HS-5 (cell line): ENCODE data around the gene SLC13A3.

ENCODE experiments used
- DNase-seq: peaks from one replicate; pipeline ENCODE4 v3.0.0-alpha.2; 2012; ENCODE audit warnings: low read depth

Gene SLC13A3

DNA sequence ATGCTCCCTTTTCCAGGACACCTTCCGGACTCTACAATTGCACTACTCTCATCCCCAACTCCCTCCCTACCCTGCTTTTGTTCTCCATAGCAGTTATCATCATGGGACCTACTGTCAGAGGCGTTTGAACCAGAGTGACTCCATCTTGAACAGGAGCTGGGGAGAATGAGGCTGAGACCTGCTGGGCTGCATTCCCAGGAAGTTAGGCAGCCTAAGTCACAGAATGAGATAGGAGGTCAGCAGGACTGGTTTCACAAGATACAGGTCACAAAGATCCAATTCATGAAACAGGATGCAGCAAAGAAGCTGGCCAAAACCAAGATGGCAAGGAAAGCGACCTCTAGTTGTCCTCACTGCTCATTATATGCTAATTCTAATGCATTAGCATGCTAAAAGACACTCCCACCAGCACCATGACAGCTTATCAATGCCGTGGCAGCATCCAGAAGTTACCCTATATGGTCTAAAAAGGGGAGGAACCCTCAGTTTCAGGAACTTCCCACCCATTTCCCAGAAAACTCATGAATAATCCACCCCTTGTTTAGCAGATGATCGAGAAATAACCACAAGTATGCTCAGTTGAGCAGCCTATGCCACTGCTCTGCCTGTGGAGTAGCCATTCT lies 15.6 kb downstream of the SLC13A3 start:
- DNase-seq, result no peak

DNA sequence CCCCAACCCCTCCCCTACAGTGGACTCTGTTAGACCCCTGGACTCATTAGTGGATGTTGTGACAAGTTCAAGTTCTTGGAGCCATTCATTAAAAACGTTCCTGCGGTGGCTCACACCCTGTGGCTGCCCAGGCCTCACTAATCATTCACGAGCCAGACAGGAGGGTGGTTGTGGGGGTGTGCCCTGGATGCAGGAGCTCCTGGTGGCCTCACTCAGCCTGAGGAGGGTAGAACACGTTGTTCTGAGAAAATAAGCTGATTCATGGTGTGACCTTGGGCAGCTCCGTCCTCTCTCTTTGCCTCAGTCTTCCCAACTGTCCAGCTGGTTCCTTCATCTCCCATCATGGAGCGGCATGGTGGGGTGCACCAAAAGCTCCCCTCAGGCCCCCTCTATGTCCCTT lies 16.7 kb downstream of the SLC13A3 start:
- no peak for DNase-seq

DNA sequence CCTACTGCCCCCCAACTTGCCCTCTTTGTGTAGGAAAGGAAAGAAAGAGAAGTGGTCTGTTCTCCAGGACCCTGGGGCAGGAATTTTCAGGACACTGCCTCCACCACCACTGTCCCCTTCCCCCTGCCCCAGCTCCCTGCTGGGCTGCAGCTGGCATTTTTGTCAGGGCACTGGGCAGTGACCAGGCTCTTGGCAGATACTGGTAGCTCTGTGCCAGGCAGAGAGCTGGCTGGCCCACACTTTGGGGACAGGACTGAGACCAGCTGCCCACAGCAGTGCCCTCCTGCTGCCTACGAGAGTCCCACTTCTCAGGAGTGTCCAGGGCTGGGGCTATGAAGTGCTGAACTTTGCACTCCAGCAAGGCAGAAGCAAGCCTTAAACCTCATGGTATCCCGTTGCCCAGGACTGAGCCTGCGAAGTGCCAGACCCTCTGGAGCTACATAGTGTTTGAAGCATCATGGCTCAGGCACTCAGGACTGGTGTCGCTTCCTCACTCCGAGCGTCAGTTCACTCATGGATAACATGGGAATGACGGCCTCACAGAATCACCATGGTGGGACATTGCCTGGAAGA lies 19.3 kb downstream of the SLC13A3 start:
- DNase-seq, result no peak

DNA sequence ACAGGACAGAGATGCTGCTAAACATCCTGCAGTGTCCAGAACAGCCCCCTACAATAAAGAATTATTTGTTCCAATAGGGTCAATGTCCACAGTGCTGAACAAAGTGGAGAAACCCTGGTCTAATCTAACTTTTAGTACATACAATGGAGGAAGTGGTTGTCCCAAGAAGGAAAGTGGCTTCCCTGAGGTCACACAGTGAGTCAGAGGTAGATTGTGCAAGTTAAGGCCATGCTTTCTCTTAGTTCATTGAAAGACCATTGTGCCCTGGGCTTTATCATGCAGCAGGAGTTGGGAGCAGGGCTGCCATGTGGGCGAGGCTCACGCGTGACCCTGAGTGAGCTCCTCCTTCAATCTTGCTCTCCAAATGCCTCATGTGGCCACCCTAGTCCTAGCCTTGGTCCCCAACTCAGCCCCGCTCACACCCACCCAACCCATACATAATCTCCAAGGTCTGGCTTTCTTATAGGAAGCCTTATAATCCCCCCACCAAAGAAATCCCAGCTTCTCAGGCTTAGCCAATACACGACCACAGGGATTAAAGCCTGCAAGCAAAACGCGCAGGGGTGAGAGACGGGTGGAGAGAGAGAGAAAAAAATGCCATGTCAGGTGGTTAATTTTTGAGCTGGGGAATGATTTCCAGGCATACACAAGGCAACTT lies 19.9 kb downstream of the SLC13A3 start:
- no peak for DNase-seq

DNA sequence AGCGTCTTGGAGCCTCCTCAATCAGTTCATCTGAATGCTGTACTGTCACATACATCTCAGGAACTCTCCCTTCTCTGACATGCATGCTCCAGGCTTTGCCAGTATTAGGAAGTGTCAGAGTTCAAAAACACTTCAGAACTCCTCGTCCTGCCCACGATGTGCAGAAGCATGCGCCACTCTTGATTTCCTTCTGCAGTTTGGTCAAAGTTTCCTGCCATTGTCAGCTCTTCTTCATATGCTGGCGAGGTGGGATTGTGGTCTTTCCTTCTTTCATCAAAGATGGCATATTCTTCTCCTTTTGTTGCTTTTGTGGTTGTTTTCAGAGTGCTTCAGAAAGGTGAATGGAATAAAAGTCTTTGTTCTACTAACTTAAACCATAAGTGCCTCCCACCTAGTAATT lies 21.0 kb downstream of the SLC13A3 start:
- no peak for DNase-seq

DNA sequence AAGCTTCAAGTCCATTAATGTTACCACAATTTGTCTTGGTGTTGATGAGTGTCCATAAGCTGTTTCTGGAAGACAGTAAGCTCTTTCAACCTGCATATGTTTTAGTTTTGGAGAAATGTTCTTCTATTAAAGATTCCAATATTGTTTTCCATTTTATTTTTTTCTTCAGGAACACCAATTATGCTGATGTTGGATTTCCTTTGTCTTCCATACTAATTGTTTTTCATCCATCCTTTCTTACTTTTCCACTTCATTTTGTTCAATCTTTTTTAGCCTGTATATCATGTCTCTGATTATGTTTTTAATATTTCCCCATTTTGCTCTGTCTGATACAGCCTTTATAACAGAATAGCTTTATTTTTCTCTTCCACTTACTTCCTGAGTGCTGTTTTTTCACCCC lies 21.9 kb downstream of the SLC13A3 start:
- no peak for DNase-seq

DNA sequence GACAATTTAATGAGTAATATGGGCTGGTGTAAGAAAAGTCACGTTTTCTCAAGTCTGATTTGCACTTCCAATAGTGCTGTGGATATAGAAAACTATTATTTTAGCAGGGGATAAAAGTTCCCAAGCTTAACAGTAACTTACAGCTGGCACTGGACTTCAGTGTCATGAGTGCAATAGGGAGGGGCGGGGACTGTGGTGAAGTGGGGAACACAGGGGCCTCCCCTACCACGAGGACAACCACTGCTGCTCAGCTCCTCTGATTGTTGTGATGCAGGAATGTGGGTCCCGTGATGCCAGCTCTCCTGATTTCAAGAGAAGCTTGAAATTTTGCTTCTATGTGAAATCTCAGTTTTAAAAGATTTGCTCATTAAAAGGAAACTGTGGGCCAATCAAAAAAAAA lies 24.0 kb downstream of the SLC13A3 start:
- DNase-seq, result no peak

DNA sequence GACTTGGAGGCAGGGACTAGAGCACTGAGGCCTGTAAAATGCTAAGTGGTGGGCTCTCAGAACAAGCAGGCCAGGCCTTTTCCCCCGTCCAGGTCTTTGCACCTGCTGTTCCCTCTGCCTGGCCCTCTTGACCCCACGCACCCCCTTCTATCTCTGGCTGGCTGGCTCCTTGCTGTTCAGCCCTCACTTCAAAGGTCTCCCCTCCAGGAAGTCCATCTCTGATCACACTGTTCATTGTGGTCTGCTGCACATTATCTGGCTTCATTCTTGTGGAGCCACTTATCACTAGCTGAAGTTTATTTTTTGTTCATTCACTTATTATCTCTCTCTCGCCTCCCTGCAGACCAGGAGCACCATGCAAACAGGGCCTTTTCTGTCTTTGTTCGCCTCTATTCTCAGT lies 24.5 kb downstream of the SLC13A3 start:
- no peak for DNase-seq

DNA sequence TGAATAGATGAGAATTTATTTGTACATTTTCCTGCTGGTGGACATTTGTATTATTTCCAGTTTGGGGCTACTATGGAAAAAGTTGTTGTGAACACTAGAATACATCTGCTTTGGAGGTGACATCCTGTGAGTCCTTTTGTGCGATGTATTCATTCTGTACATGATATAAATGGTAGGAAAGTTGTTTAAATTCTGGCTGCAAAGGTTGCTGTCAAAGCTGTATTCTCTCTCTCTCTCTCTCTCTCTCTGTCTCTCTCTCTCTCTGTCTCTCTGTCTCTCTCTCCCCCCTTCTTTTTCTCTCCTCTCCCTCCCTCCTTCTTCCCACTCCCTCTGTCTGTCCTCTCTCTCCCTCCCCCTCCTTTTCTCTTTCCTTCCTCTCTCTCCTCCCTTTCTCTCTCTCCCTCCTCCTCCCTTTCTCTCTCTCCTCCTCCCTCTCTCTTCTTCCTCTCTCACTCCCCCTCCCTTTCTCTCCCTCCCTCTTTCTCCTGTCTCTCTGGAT lies 25.3 kb downstream of the SLC13A3 start:
- DNase-seq, result no peak

DNA sequence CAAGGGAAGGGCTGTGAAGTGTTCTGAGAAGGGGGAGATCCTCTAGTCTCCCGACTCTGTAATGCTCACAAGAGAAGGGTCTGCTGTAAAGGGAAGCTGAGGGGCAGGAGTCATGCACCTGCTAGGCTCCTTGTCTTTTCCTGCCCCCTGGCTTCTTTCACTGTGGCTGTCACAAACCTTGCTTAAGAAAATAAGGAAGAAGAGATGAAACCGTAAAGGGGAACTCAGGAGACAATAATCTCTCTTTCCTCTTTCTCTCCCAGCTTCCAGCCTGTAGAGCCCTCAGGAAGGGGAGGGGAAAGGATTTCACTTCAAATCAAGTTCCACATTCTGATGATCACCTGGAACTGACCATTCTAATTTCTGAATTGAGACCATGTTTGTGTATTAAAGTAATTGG lies 26.3 kb downstream of the SLC13A3 start:
- no peak for DNase-seq

DNA sequence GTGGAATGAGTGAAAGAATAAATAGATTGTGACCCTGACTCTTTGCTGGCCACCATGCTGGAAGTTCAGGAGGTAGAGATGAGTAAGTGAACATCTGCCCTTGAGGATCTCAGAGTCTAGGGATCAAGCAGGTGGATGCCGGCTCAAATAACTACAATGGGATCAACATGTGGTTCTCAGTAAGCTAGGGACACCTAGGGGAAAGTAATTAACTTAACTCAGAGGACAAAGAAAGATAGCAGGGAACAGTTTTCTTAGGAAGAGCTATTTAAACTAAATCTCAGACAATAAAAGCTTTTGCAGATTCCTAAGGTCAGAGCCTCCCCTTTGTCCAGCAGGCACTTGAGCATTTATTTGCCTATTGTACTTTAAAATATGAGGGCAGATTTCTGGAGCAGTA lies 29.1 kb downstream of the SLC13A3 start:
- no peak for DNase-seq

DNA sequence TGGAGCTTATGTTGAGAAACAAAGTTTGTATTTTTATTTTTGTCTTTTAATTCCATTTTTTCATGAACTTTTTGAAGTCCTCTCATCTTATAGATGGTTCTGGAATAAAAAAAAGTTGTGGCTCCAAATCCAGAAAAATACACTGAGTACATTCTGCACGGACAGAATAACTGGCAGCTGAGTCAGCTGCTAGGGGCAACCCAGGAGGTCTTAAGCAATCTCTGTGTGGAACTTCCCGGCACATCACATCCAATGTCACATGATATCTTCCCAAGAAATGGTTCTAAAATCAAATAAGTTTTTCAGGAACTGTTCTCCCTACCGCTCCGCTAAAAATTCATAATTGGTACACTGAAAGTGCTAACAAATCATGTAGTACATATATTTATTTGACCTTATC lies 29.8 kb downstream of the SLC13A3 start:
- peak; percentile 9 for DNase-seq

DNA sequence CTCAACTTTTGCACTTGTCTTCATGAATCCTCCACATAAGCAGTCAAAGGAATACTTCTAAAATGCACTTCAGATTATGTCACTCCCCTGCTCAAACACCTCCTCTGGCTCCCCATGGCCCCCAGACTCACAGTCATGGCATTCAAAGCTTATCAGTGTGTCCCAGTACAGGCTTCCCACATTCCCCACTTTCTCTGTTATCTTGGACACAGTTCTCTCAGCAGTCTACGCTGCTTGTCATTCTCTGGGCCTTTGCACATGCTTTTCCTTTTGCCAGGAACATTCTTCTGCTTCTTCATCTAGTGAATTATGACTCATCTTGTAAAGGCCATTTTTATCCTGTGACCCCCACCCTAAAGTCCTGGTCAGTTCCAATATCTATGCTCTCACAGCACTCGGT lies 31.8 kb downstream of the SLC13A3 start:
- no peak for DNase-seq

DNA sequence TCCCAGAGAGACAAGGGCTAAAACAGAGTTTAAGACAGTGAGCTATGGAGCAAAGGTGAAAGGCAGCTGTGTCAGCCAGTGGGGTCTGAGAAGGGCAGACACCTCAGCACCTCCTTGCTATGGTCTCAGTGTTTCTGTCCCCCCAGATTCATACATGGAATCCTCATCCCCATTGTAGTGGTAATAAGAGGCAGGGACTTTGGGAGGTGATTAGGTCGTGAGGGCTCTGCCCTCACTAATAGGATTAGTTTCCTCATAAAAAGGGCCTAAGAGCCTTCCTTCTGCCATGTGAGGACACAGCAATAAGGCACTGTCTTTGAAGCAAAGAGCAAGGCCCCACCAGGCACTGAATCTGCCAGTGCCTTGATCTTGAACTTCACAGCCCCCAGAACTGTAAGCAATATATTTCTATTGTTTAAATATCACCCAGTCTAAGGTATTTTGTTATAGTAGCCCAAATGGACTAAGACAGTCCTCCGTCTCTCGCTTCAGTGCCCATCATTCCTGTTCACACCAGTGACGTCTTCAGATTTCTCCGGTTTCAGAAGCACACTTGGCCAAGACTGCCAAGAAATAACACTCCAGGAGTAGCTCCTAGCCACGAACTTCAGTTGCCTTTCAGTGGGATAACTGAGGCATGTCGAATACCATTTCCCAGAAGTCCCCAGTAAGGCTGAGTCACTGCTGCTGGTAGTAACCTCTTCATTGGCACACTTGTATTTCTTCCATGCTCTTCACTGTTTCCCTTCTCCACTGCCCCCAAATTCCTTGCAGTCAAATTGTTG lies 32.8 kb downstream of the SLC13A3 start:
- DNase-seq, result no peak

DNA sequence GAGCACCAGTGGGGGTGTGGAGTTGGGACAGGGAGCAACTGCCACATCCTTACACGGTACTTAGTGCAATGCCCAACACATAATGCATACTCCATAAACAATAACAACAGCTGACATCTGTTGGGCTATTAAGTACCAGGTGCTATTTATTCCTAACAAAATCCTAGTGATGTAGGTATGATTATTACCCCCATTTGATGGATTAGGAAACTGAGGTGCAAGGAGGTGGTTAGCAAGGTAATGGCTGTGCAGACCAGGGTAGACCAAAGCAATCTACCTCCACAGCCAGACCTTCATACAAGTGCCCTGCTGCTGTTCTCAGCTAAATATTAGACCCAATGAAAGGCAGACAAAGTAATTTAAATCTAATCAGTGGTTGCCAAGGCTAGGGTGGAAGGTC lies 36.8 kb downstream of the SLC13A3 start:
- DNase-seq, result no peak

DNA sequence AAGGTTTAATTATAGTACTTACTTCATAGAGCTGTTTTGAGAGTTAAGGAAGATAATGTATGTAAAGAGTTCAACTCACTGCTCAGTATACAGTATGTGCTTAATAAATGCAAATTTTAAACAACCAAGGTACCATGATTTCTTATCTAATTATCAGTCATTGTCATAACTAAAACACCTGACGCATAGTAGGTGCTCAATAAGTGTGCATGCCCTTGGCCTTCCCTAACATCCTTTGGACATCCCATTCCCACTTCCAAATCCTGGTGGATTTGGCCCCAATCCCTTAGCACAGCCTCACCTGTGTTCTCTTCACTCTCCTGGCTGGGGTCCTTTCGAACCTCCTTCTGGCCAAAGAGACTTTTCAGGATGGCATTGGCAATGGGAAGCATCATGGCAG lies 41.1 kb downstream of the SLC13A3 start:
- no peak for DNase-seq

DNA sequence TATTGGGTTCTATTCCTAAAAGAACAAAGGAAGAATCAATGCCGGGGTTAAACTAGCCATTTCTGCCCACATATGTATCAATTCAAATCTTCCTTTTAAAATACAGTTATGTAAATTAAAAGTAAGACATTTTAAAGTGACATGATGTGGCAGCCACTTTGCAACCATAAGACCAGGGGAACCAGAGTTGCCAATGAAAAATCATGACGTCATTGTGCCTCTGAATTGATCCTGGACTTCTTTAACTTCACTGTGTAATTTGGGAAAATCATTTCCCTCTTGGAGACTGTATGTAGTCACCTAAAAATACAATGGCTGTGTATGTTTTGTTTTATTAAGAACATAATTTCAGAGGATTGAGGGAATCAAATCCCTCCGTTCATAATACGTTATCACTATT lies 42.2 kb downstream of the SLC13A3 start:
- DNase-seq, result no peak

DNA sequence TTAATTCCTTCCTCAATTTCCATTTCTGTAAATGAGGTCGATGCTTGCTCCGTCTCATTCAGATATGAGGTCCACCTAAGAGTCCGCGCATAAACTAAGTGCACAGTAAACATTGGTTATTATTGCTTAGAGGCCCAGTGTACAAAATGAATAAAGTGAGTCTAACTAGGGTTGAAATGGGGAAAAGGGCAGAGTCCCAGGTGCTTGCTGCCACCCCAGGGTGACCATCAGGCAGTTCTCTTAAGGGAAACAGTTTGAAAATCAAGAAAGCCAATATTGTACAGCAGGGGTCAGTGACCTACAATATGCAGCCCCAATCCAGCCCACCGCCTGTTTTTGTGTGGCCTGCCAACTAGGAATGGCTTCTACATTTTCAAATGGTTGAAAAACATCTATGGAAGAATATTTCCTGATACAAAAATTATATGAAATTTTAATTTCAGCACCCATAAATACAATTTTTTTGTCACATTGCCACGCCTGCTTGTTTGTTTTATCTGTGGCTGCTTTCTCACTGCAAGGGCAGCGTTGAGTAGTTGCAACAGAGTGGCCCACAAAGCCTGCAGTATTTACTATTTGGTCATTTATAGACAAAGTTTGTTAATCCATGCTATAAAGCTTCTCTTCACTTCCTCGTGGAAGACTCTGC lies 43.3 kb downstream of the SLC13A3 start:
- DNase-seq, result no peak

DNA sequence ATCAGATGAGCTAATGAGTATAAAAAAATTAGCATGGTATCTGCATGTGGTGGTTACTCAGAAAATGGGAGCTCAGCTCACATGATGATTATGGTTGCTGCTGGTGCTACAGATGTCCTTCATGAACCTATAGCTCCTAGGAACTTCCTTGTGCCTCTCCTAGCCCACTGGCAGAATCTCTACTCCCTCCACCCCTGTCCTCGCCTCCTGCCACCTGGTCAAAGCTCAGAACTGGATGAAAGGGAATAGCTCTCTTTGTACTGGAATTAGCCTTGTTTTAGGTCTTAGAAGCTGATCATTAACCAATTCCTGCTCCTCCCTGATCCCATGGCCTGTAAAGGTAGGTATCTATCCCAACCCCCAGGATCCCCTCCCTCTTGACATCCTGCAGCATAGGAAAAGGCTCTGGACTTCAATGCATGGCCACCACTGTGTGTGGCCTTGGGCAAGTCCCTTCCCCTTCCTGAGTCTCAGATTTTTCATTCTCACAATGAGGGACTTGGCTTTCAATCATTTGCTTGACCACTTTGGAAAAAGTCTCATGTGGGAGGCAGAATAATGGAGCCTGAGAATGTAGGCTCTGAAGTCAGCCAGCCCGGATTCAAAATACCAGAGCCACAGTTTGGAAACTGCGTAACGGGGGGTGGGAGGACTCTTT lies 43.9 kb downstream of the SLC13A3 start:
- DNase-seq, result no peak

DNA sequence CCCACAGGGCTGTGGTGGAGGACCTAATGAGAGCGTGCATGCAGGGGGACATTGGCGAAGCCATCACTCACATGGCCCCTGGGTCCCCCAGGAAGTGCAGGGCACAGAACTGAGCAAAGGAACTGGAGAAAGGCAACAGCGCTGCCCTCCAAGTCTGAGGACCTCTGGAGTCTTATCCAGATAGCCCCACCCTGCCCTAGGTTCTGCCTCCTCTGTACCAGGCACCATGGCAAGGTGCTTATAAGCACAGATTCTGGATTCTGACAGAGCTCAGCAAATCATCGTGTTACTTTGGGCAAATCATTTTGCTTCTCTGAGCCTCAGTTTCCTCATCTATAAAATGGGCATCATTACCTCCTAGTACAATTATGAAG lies 44.5 kb downstream of the SLC13A3 start:
- DNase-seq, result no peak

DNA sequence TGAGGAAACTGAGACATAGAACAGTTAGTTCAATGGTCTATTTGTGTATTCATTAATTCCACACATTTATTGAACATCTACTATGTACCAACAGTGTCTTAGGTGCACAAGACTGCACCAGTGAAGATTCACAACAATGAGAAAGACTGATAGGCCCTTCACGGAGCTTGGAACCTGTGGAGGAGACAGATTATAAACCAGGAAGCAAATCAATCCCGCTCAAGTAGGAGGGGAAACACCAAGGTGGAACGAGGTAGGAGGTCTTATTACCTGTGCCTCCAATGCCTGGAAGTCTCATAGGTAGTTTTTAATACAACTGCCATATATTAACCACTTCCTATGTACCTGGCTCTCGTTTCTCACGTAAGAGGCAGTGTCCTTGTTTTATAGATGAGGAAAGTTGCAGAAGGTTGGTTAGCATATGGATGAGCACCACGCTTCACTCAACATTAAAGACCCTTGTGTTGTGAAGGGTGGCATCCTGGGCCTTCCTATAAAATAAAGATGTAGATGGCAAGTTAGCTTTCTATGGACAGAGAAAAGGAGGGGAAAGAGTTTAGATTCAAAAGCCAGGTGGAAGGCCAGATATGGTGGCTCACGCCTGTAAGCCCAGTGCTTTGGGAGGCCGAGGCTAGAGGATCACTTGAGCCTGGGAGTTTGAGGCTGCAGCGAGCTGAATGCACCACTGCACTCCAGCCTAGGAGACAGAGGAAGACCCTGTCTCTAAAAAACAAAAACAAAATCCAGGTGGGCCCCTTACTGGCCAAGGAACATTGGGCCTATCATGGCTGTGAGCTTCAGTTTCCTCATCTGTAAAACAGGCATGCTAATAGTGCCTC lies 45.1 kb downstream of the SLC13A3 start:
- DNase-seq, result no peak
